AG04450 (cell line): ENCODE measurements around the gene PPT2. TPM values are rescaled to one million over a fixed set of nuclear protein-coding genes. Genes with fewer than 3 reads are reported as not detected.

Source experiments
- CTCF ChIA-PET: fragments of 300-600, 350-600 bp; formaldehyde crosslinking; extraction: SDS; loops from one replicate; lab custom pipeline; 2022; ENCODE audit warnings: antibody characterized with exemption, inconsistent platforms; lab: Charles Lee
- POLR2A ChIA-PET: fragments of 350-600 bp; formaldehyde crosslinking; extraction: SDS; loops from one replicate; lab custom pipeline; 2021; ENCODE audit warnings: antibody characterized with exemption, inconsistent platforms; lab: Yijun Ruan, JAX
- DNase-seq: peaks from one replicate; pipeline ENCODE4 v3.0.0-alpha.2; 2011; ENCODE audit warnings: low read depth, low spot score
- H3K27ac ChIP-seq: one replicate; pipeline ENCODE4 v1.5.1; 2012; ENCODE audit warnings: low read depth, low read length, control low read depth
- H3K27me3 ChIP-seq: one replicate; pipeline ENCODE4 v1.6.0; 2012; ENCODE audit warnings: low read length; ENCODE audit not compliant: control insufficient read depth, insufficient read depth
- H3K4me3 ChIP-seq: 2 replicates; pipeline ENCODE4 v1.5.1; 2011; ENCODE audit warnings: mild to moderate bottlenecking, low read depth, low read length, control low read depth
- H3K9me3 ChIP-seq: 2 replicates; pipeline ENCODE4 v1.5.1; 2012; ENCODE audit warnings: low read length; ENCODE audit not compliant: control insufficient read depth, insufficient read depth
- polyA minus RNA-seq: library from RNA; depleted of rRNA, polyadenylated mRNA; stranded (reverse); fragments of >200 nt; gene quantifications from 2 replicates; pipeline ENCODE4 v1.2.3, GENCODE V29; 2011; rRNA and poly(A)+ RNA removed
- polyA plus RNA-seq: library from polyadenylated mRNA; depleted of rRNA; stranded (reverse); fragments of >200 nt; gene quantifications from 2 replicates; pipeline ENCODE4 v1.2.3, GENCODE V29; 2011; rRNA removed
- TF ChIP-seq, protein P1 (sequence below): IDR thresholded peaks from 2 replicates; pipeline ENCODE4 v1.5.1; 2011; ENCODE audit warnings: low read depth, low read length, control low read depth, inconsistent platforms

PPT2 gene, protein sequence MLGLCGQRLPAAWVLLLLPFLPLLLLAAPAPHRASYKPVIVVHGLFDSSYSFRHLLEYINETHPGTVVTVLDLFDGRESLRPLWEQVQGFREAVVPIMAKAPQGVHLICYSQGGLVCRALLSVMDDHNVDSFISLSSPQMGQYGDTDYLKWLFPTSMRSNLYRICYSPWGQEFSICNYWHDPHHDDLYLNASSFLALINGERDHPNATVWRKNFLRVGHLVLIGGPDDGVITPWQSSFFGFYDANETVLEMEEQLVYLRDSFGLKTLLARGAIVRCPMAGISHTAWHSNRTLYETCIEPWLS
- 12.6 and 14.1 TPM in 2 replicates for polyA plus RNA-seq
- polyA minus RNA-seq = 9.4 and 10.3 TPM in 2 replicates

DNA sequence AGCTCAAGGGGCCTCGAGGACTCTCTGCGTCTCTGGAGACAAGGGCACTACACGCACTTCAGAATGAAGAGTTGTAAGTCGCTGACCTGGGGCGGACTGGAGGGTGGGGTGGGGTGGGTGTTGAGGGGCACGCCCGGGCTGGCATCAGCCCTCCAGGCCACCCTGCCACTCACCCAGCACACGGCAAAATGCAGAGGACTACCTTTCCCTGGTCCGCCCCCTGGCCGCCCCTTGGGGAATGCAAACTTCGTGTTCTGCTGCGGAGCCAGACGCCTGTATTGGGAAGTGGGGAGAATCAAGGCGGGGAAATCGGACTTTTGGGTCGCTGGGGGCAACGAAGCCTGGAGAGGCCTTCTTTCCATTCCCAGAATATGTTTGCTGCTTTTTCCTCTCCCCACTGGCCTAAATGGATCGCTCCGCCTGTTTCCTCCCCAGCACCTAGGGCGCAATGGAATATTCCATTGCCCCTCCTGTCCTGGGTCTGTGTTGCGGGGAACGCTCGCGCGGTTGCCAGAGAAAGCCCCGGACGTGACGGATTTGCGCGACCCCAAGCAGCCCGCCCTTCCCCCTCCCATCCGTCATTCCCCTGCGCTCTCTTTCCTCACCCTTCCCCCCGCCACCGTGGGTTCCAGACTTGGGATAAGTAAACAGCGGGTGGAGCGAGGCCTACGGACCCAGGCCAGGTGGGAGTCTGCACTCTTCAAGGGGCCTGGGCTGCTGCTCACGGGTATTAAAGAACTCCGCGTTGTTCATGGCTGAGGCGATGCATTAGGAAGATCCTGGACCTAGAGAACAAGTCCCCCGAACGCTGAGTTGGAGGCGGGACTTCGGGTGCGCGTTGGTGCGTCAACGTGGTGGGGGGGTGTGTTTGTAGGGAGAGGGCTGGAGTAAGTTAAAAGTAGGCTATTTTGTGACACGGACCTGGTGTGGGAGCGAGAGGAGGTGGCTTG is at the start of gene PPT2:
Gene PPT2 (plus strand): TSS at position 578 of the 950 bp plus-strand sequence. CDS start 454 bp downstream, outside the sequence.
- H3K9me3 ChIP-seq = peaks cover 10% of the 10 kb centered on the region
- H3K27ac ChIP-seq = peak within 1 kb of the TSS; percentile 81
- TF ChIP-seq, protein P1, sequence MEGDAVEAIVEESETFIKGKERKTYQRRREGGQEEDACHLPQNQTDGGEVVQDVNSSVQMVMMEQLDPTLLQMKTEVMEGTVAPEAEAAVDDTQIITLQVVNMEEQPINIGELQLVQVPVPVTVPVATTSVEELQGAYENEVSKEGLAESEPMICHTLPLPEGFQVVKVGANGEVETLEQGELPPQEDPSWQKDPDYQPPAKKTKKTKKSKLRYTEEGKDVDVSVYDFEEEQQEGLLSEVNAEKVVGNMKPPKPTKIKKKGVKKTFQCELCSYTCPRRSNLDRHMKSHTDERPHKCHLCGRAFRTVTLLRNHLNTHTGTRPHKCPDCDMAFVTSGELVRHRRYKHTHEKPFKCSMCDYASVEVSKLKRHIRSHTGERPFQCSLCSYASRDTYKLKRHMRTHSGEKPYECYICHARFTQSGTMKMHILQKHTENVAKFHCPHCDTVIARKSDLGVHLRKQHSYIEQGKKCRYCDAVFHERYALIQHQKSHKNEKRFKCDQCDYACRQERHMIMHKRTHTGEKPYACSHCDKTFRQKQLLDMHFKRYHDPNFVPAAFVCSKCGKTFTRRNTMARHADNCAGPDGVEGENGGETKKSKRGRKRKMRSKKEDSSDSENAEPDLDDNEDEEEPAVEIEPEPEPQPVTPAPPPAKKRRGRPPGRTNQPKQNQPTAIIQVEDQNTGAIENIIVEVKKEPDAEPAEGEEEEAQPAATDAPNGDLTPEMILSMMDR = peak; percentile 45
- CTCF ChIA-PET = interaction anchor here (1.1 kb wide), 1 partner anchor 40 kb away, joined by 3 read pairs; no protein-coding TSS in a partner anchor
- peak; percentile 76 for DNase-seq
- H3K4me3 ChIP-seq = peak within 1 kb of the TSS; percentile 79
- peaks cover 10% of the 10 kb centered on the region for H3K27me3 ChIP-seq
- POLR2A ChIA-PET = interaction anchor here (1.0 to 1.2 kb wide), 3 partner anchors 24 to 42 kb away, joined by 4 to 5 read pairs (median 4); partner anchors contain the start of genes ATF6B and FKBPL

DNA sequence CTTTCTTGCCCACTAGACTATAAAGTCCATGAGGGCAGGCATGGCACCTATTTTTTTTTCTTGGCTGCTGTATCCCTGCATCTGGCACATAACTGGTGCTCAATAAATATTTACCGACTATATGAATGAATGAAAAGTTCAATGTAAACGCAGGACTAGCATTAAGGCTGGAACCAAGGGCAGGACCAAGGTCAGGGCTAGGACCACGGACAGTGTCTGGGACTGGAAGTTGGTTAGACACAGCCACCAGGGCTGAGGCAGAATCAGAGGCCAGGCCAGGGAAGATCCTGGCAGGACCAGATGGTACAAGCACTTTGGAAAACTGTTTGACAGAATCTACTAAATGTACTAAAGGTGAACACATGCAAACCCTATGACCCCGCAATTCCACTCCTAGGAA is 48.5 kb upstream of the PPT2 start:
- DNase-seq = no peak
- CTCF ChIA-PET = no interaction called here
- Histone ChIP-seq H3K4me3 (no peak overlapping the region), H3K27ac (no peak overlapping the region), H3K27me3 (peaks cover 42% of the 10 kb centered on the region), H3K9me3 (no peaks in the 10 kb centered on the region)
- TF ChIP-seq, protein P1 = 0 out of 2 replicates have a peak, but pooled peaks have one; percentile 6
- POLR2A ChIA-PET = no interaction called here

DNA sequence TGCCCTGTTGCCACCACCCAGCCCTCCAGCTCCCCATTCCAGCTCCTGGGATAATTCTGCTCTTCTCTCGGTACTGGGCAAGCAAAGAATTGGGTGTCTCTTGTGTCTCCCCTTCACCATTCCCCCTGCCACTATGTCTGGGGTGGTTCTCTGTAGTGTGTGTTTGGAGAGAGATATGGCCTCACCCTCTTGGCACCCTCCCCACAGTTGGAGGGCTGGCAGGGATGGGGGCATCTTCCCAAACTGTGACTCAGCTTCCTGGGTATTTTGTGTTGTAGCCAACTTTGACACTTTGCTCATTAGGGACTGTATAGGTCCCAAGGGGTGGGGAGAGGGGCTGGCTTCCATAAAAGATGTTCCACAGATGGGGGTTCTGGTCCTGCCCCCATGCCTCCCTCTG is 46.5 kb upstream of the PPT2 start:
- H3K4me3 ChIP-seq = no peak overlapping the region
- peaks cover 42% of the 10 kb centered on the region for H3K27me3 ChIP-seq
- no peak overlapping the region for H3K27ac ChIP-seq
- TF ChIP-seq, protein P1 = no peak
- DNase-seq = no peak
- POLR2A ChIA-PET = interaction anchor here (0.6 to 1.4 kb wide), 3 partner anchors 14 to 45 kb away, joined by 3 to 4 read pairs (median 4); no protein-coding TSS in a partner anchor
- no peaks in the 10 kb centered on the region for H3K9me3 ChIP-seq
- CTCF ChIA-PET = interaction anchor here (0.6 to 1.2 kb wide), 3 partner anchors 11 to 22 kb away, joined by 3 read pairs; no protein-coding TSS in a partner anchor

DNA sequence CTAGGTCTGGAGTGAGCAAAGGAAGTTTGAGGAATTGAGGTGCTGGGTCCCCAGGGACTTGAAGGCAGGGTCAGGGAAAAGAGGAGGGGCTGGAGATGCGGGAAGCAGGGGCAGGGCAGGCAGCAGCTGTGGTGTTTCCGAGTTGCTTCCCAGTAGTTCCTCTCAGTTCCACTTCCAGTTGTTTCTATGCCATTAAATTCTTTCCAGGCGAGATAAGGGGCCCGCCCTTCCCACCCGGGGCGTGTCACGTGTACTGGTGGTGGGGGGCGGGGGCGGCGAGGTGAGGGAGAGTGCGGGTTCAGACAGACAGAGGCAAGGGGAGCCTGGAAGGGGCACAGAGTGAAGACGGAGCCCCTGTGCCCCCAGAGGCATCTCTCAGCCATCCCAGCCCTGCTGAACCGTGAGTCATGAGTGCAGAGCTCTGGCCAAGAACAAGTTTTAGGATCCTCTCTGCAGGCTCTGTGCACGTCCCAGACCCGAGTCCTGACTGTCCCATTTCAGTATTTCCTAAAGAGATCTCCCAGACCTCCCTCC is 45.8 kb upstream of the PPT2 start:
- Histone ChIP-seq H3K9me3 (no peaks in the 10 kb centered on the region), H3K27ac (no peak overlapping the region), H3K4me3 (no peak overlapping the region), H3K27me3 (peaks cover 42% of the 10 kb centered on the region)
- TF ChIP-seq, protein P1 = no peak
- CTCF ChIA-PET = interaction anchor here (0.9 to 2.6 kb wide), 4 partner anchors 10 to 60 kb away, joined by 3 to 18 read pairs (median 4); no protein-coding TSS in a partner anchor
- DNase-seq = no peak
- POLR2A ChIA-PET = interaction anchor here (0.9 to 1.6 kb wide), 4 partner anchors 11 to 32 kb away, joined by 3 to 9 read pairs (median 4); no protein-coding TSS in a partner anchor
